T-cell (primary cell): ENCODE results near the gene FBLN7. TPM values are rescaled to one million over a fixed set of nuclear protein-coding genes. Genes with fewer than 3 reads are reported as not detected.
A peak's percentile ranks its signal among the peaks of the same experiment; 100 is the strongest.

ENCODE experiments used
- ATAC-seq, 4 experiments: fragments of 200-7000 bp in 3 of 4; fragments of 150-1000 bp in 1 of 4; cut with Tn5 transposase; replicated peaks in 1 of 4; 1 replicate in 3 of 4; 2 replicates in 1 of 4; pipeline ENCODE4 v1.10.0; 2021; ENCODE audit warnings: moderate library complexity in 3 of 4, mild to moderate bottlenecking in 2 of 4, moderate number of reproducible peaks in 1 of 4
- CTCF ChIA-PET, 2 donors: fragments of 300-600 bp; sonication (Branson Sonifier 250); formaldehyde crosslinking; loops; one replicate each; lab custom pipeline; 2022; ENCODE audit warnings: antibody characterized with exemption in 2 of 2; lab: Charles Lee
- POLR2A ChIA-PET, 2 donors: fragments of 300-600 bp; sonication (Branson Sonifier 250); formaldehyde crosslinking; loops; one replicate each; lab custom pipeline; 2022; ENCODE audit warnings: antibody characterized with exemption in 2 of 2; lab: Charles Lee
- DNase-seq, 35 experiments: peaks; one replicate each; pipeline versions ENCODE4 v3.0.0 to v3.0.0-alpha.2; 2013 to 2023
- H3K27ac ChIP-seq: one replicate; pipeline ENCODE4 v1.5.1; 2013; ENCODE audit warnings: low read length
- H3K27me3 ChIP-seq, 2 experiments: replicated peaks in 1 of 2; 1 replicate in 1 of 2; 2 replicates in 1 of 2; pipeline versions ENCODE4 v1.6.1 to v1.7.0; 2013; ENCODE audit warnings: low read length in 1 of 2, mixed read lengths in 1 of 2; ENCODE audit not compliant: control insufficient read depth in 2 of 2, insufficient read depth in 2 of 2; ENCODE audit errors: extremely low read depth in 1 of 2
- H3K36me3 ChIP-seq, 2 donors: 1 replicate in 1 of 2; 2 replicates in 1 of 2; pipeline versions ENCODE4 v1.6.1 to v1.7.0; 2013; ENCODE audit warnings: low read length in 1 of 2; ENCODE audit not compliant: control insufficient read depth in 2 of 2, insufficient read depth in 1 of 2; ENCODE audit errors: extremely low read depth in 1 of 2
- H3K4me1 ChIP-seq, 2 experiments: 1 replicate in 1 of 2; 2 replicates in 1 of 2; pipeline versions ENCODE4 v1.6.1 to v1.7.0; 2013; ENCODE audit warnings: low read length in 2 of 2, mixed read lengths in 1 of 2; ENCODE audit not compliant: insufficient read depth in 2 of 2, control insufficient read depth in 1 of 2; ENCODE audit errors: extremely low read depth in 1 of 2
- H3K4me3 ChIP-seq, 2 donors: 1 replicate in 1 of 2; 2 replicates in 1 of 2; pipeline versions ENCODE4 v1.5.1 to v1.7.0; 2013; ENCODE audit warnings: mild to moderate bottlenecking in 2 of 2, low read length in 1 of 2, moderate library complexity in 1 of 2; ENCODE audit not compliant: control insufficient read depth in 1 of 2; ENCODE audit errors: extremely low read depth in 1 of 2
- H3K9me3 ChIP-seq: 2 replicates; pipeline ENCODE4 v1.7.0; 2013
- H3K27ac Mint-ChIP-seq, 2 donors: one replicate each; pipeline ENCODE4 v1.8.0; 2020 to 2021; ENCODE audit warnings: mild to moderate bottlenecking in 2 of 2, mixed read lengths in 2 of 2
- H3K27me3 Mint-ChIP-seq, 2 donors: one replicate each; pipeline ENCODE4 v1.8.0; 2021 to 2022; ENCODE audit warnings: mixed read lengths in 2 of 2
- H3K36me3 Mint-ChIP-seq: one replicate; pipeline ENCODE4 v1.8.0; 2021; ENCODE audit warnings: mixed read lengths
- H3K4me1 Mint-ChIP-seq, 3 donors: one replicate each; pipeline ENCODE4 v1.8.0; 2020 to 2022; ENCODE audit warnings: mixed read lengths in 3 of 3, mild to moderate bottlenecking in 1 of 3
- H3K4me3 Mint-ChIP-seq, 3 donors: one replicate each; pipeline ENCODE4 v1.8.0; 2020 to 2022; ENCODE audit warnings: mild to moderate bottlenecking in 3 of 3, mixed read lengths in 3 of 3, moderate library complexity in 3 of 3
- H3K9me3 Mint-ChIP-seq, 3 donors: one replicate each; pipeline ENCODE4 v1.8.0; 2020 to 2022; ENCODE audit warnings: mixed read lengths in 3 of 3
- WGBS: methylation state at CpG from one replicate; pipeline ENCODE4 v1.1.5; 2013; ENCODE audit warnings: missing lambda C conversion rate; ENCODE audit not compliant: insufficient coverage; 5-methylcytosine and 5-hydroxymethylcytosine counted together
- total RNA-seq, 35 experiments: library from RNA in 6 of 35; stranded (reverse) in 6 of 35; fragments of 120-200 nt in 1 of 35; gene quantifications; one replicate each; pipeline versions ENCODE4 v1.2.1 to v1.2.4 and lab custom pipeline; 2013 to 2026

Gene FBLN7
- total RNA-seq, 5 donors from 2014 or later (not counting 1 experiment from before 2014, with no cell fraction given): 11.9 to 68.5 (median 48.8) TPM

- WGBS: no CpG with 5 or more reads among the region's 3 CpGs
- ChIA-PET POLR2A (no interaction called here), CTCF (no interaction called here)
- no peak overlapping the region for H3K27ac ChIP-seq
- ATAC-seq (no peak), DNase-seq (no peak)
- Mint-ChIP-seq H3K27me3 (no peaks in the 10 kb centered on the region), H3K36me3 (peaks cover 3% of the 10 kb centered on the region), H3K9me3 (no peaks in the 10 kb centered on the region), H3K27ac (peak overlapping the region in 1 of 2 donors; percentile 22), H3K4me1 (peaks cover 16 to 37% (median 29%) of the 10 kb centered on the region in 3 donors), H3K4me3 (no peak overlapping the region)
- H3K36me3 ChIP-seq: no peaks in the 10 kb centered on the region
- H3K4me1 ChIP-seq: peaks cover 0 to 8% of the 10 kb centered on the region in 2 experiments
- H3K4me3 ChIP-seq: no peak overlapping the region
- H3K9me3 ChIP-seq: no peaks in the 10 kb centered on the region
- peaks cover 0 to 3% of the 10 kb centered on the region in 2 experiments for H3K27me3 ChIP-seq
Measured at GRCh38 chr2:112175333-112175732, 37.1 kb downstream of the FBLN7 start.

- Mint-ChIP-seq H3K27me3 (no peaks in the 10 kb centered on the region), H3K4me3 (no peak overlapping the region), H3K4me1 (peaks cover 16 to 41% (median 32%) of the 10 kb centered on the region in 3 donors), H3K27ac (no peak overlapping the region), H3K9me3 (no peaks in the 10 kb centered on the region), H3K36me3 (peaks cover 3% of the 10 kb centered on the region)
- H3K27me3 ChIP-seq: peaks cover 0 to 3% of the 10 kb centered on the region in 2 experiments
- ATAC-seq (no peak), DNase-seq (no peak)
- no peak overlapping the region for H3K4me3 ChIP-seq
- POLR2A ChIA-PET: interaction anchor here in 1 of 2 donors (0.5 kb wide), 1 partner anchor 47 kb away, joined by 3 read pairs; no protein-coding TSS in a partner anchor
- no peak overlapping the region for H3K27ac ChIP-seq
- peaks cover 0 to 8% of the 10 kb centered on the region in 2 experiments for H3K4me1 ChIP-seq
- no peaks in the 10 kb centered on the region for H3K9me3 ChIP-seq
- CTCF ChIA-PET: no interaction called here
- WGBS: 100% methylated on average over 3 of the region's 7 CpGs
- no peaks in the 10 kb centered on the region for H3K36me3 ChIP-seq
Measured at GRCh38 chr2:112175958-112176573, 37.9 kb downstream of the FBLN7 start.

GRCh38 chr2:112181571-112182290 is 43.5 kb downstream of the FBLN7 start:
- Histone ChIP-seq H3K27me3 (peaks cover 0 to 5% of the 10 kb centered on the region in 2 experiments), H3K4me1 (peaks cover 28 to 50% of the 10 kb centered on the region in 2 experiments), H3K27ac (peak overlapping the region; percentile 85), H3K9me3 (no peaks in the 10 kb centered on the region), H3K36me3 (no peaks in the 10 kb centered on the region), H3K4me3 (peak overlapping the region; percentile 45 to 80)
- ChIA-PET CTCF (interaction anchor here in 1 of 2 donors (1.3 to 1.8 kb wide), 2 partner anchors 26 to 60 kb away, joined by 3 to 6 read pairs; no protein-coding TSS in a partner anchor), POLR2A (interaction anchor here in 1 of 2 donors (1.2 to 1.4 kb wide), 2 partner anchors 70 to 74 kb away, joined by 3 to 4 read pairs; no protein-coding TSS in a partner anchor)
- DNase-seq: peak; percentile 21 to 78 (median 57)
- H3K9me3 Mint-ChIP-seq: no peaks in the 10 kb centered on the region
- H3K4me3 Mint-ChIP-seq: peak overlapping the region; percentile 83 to 89 (median 86)
- peak overlapping the region; percentile 94 to 97 for H3K27ac Mint-ChIP-seq
- peaks cover 17% of the 10 kb centered on the region for H3K36me3 Mint-ChIP-seq
- no peaks in the 10 kb centered on the region for H3K27me3 Mint-ChIP-seq
- peaks cover 46 to 72% (median 62%) of the 10 kb centered on the region in 3 donors for H3K4me1 Mint-ChIP-seq
- WGBS: 18% methylated on average over 42 of the region's 54 CpGs
- ATAC-seq: peak; percentile 84 to 86 (median 86)

GRCh38 chr2:112182581-112183034 is 44.4 kb downstream of the FBLN7 start:
- Histone ChIP-seq H3K4me3 (peak overlapping the region; percentile 45 to 80), H3K36me3 (no peaks in the 10 kb centered on the region), H3K9me3 (no peaks in the 10 kb centered on the region), H3K27ac (peak overlapping the region; percentile 70), H3K27me3 (peaks cover 0 to 2% of the 10 kb centered on the region in 2 experiments), H3K4me1 (peaks cover 37 to 58% of the 10 kb centered on the region in 2 experiments)
- H3K27me3 Mint-ChIP-seq: no peaks in the 10 kb centered on the region
- ATAC-seq: peak; percentile 55 to 71 (median 58)
- peak overlapping the region; percentile 83 to 89 (median 86) for H3K4me3 Mint-ChIP-seq
- H3K36me3 Mint-ChIP-seq: peaks cover 20% of the 10 kb centered on the region
- no peaks in the 10 kb centered on the region for H3K9me3 Mint-ChIP-seq
- peaks cover 55 to 80% (median 70%) of the 10 kb centered on the region in 3 donors for H3K4me1 Mint-ChIP-seq
- 38% methylated on average over 16 of the region's 17 CpGs for WGBS
- ChIA-PET POLR2A (interaction anchor here in 1 of 2 donors (1.2 to 1.4 kb wide), 2 partner anchors 69 to 73 kb away, joined by 3 to 4 read pairs; no protein-coding TSS in a partner anchor), CTCF (interaction anchor here in 1 of 2 donors (1.3 to 1.8 kb wide), 2 partner anchors 27 to 61 kb away, joined by 3 to 6 read pairs; no protein-coding TSS in a partner anchor)
- H3K27ac Mint-ChIP-seq: peak overlapping the region; percentile 94 to 97
- peak; percentile 12 to 69 (median 41) for DNase-seq

GRCh38 chr2:112183327-112184025 is 45.3 kb downstream of the FBLN7 start:
- Histone ChIP-seq H3K27me3 (peaks cover 0 to 2% of the 10 kb centered on the region in 2 experiments), H3K9me3 (no peaks in the 10 kb centered on the region), H3K4me1 (peaks cover 42 to 67% of the 10 kb centered on the region in 2 experiments), H3K36me3 (no peaks in the 10 kb centered on the region), H3K4me3 (peak overlapping the region; percentile 45 to 80), H3K27ac (peak overlapping the region; percentile 70)
- Mint-ChIP-seq H3K9me3 (no peaks in the 10 kb centered on the region), H3K36me3 (peaks cover 20% of the 10 kb centered on the region), H3K4me1 (peaks cover 64 to 86% (median 77%) of the 10 kb centered on the region in 3 donors), H3K4me3 (peak overlapping the region; percentile 83 to 89 (median 86)), H3K27me3 (no peaks in the 10 kb centered on the region), H3K27ac (peak overlapping the region; percentile 94 to 97)
- DNase-seq: peak in 1 of 35 experiments; percentile 22
- 74% methylated on average over 3 of the region's 8 CpGs for WGBS
- ChIA-PET CTCF (interaction anchor here in 1 of 2 donors (1.8 kb wide), 1 partner anchor 28 kb away, joined by 6 read pairs; no protein-coding TSS in a partner anchor), POLR2A (interaction anchor here in 1 of 2 donors (1.4 kb wide), 1 partner anchor 68 kb away, joined by 4 read pairs; no protein-coding TSS in a partner anchor)
- ATAC-seq: no peak
